Activated T-helper 1 cell treated with Interleukin-2 at 50 U/mL for 16 hours (primary cell): ENCODE data around the gene DICER1.
"Not testable (repeated sequence)": the region's sequence is repeated elsewhere in the genome, so short reads cannot be mapped to it uniquely, and the experiment has no call there.

ENCODE experiments used
- DNase-seq: peaks from one replicate; pipeline ENCODE4 v3.0.0-alpha.2; 2020; ENCODE audit warnings: low read depth

DICER1 gene

GRCh38 chr14:95146079-95146771 is 11.1 kb downstream of the DICER1 start:
- DNase-seq, result no peak

- no peak for DNase-seq
Observed at GRCh38 chr14:95144849-95145248, 12.5 kb downstream of the DICER1 start.

- DNase-seq, result no peak
Observed at GRCh38 chr14:95143808-95144620, 13.3 kb downstream of the DICER1 start.

GRCh38 chr14:95142208-95142607 is 15.1 kb downstream of the DICER1 start:
- DNase-seq, result no peak

GRCh38 chr14:95141684-95142083 is 15.6 kb downstream of the DICER1 start:
- no peak for DNase-seq

GRCh38 chr14:95140060-95140858 is 17.1 kb downstream of the DICER1 start:
- no peak for DNase-seq

GRCh38 chr14:95138876-95139275 is 18.5 kb downstream of the DICER1 start:
- DNase-seq, result no peak

GRCh38 chr14:95138455-95138854 is 18.9 kb downstream of the DICER1 start:
- DNase-seq, result not testable (repeated sequence)

- DNase-seq, result no peak
Observed at GRCh38 chr14:95137804-95138167, 19.5 kb downstream of the DICER1 start.

GRCh38 chr14:95137164-95137803 is 20.0 kb downstream of the DICER1 start:
- DNase-seq, result no peak

- no peak for DNase-seq
Observed at GRCh38 chr14:95136631-95137030, 20.7 kb downstream of the DICER1 start.

GRCh38 chr14:95134304-95134933 is 22.9 kb downstream of the DICER1 start:
- no peak for DNase-seq

- DNase-seq, result no peak
Observed at GRCh38 chr14:95133282-95133681, 24.0 kb downstream of the DICER1 start.

GRCh38 chr14:95132760-95133159 is 24.6 kb downstream of the DICER1 start:
- no peak for DNase-seq

GRCh38 chr14:95130549-95130948 is 26.8 kb downstream of the DICER1 start:
- DNase-seq, result no peak

GRCh38 chr14:95128140-95128539 is 29.2 kb downstream of the DICER1 start:
- no peak for DNase-seq

GRCh38 chr14:95127531-95127911 is 29.8 kb downstream of the DICER1 start:
- DNase-seq, result no peak

GRCh38 chr14:95126906-95127530 is 30.3 kb downstream of the DICER1 start:
- no peak for DNase-seq

GRCh38 chr14:95125915-95126314 is 31.4 kb downstream of the DICER1 start:
- DNase-seq, result no peak

GRCh38 chr14:95125221-95125620 is 32.1 kb downstream of the DICER1 start:
- DNase-seq, result no peak

- DNase-seq, result no peak
Observed at GRCh38 chr14:95123891-95124579, 33.3 kb downstream of the DICER1 start.
